GM12878 (cell line): Measurements from ENCODE around the gene B4GALNT4. TPM values are rescaled to one million over a fixed set of nuclear protein-coding genes. Genes with fewer than 3 reads are reported as not detected.

ENCODE experiments used
- FOS ChIP-seq: IDR thresholded peaks from 3 replicates; pipeline ENCODE4 v1.6.1; 2011; ENCODE audit warnings: borderline replicate concordance; ENCODE audit not compliant: insufficient read length; ENCODE audit errors: extremely low read depth
- FOXK2 ChIP-seq: fragments of 450-650 bp; IDR thresholded peaks from 2 replicates; pipeline ENCODE4 v1.6.1; 2017; ENCODE audit warnings: mild to moderate bottlenecking, moderate library complexity
- KAT2A ChIP-seq: conservative IDR thresholded peaks from 2 replicates; pipeline ENCODE4 v1.6.1; 2011; ENCODE audit warnings: low read depth, low read length; ENCODE audit not compliant: control insufficient read depth
- MXI1 ChIP-seq: fragments of 150-350 bp; IDR thresholded peaks from 2 replicates; pipeline ENCODE4 v1.6.1; 2011; ENCODE audit warnings: low read depth, mild to moderate bottlenecking, inconsistent platforms, low read length, improper control_type of control experiment
- STAT3 ChIP-seq: IDR thresholded peaks from 2 replicates; pipeline ENCODE4 v1.6.1; 2011; ENCODE audit warnings: low read depth, low read length, improper control_type of control experiment
- SUPT20H ChIP-seq: IDR thresholded peaks from 2 replicates; pipeline ENCODE4 v1.6.1; 2011; ENCODE audit warnings: low read depth, mild to moderate bottlenecking, low read length, moderate library complexity, borderline replicate concordance; ENCODE audit not compliant: control insufficient read depth
- TAF1 ChIP-seq: IDR thresholded peaks from 2 replicates; pipeline ENCODE4 v1.6.1; 2011; ENCODE audit warnings: mild to moderate bottlenecking, low read depth, low read length, borderline replicate concordance
- TCF7 ChIP-seq: IDR thresholded peaks from 2 replicates; pipeline ENCODE4 v1.6.1; 2014; ENCODE audit warnings: antibody characterized with exemption, borderline replicate concordance
- polyA plus RNA-seq, 11 experiments: library from polyadenylated mRNA; depleted of rRNA in 4 of 11; unstranded in 6 of 11; stranded (reverse) in 5 of 11; fragments of >200 nt; fragmentation: Nextera tagmentation in 4 of 11; fragmentation: Illumina TruSeq in 1 of 11; extraction: Ambion mirVana in 4 of 11; extraction: Trizol in 1 of 11; gene quantifications; 1 replicate in 1 of 11; 2 replicates in 10 of 11; pipeline versions ENCODE4 v1.2.1 to v1.2.3, GENCODE V29; 2011 to 2016; ENCODE audit warnings: inconsistent platforms in 2 of 11, missing spikeins in 2 of 11, low read depth in 1 of 11
- total RNA-seq, 4 experiments: library from RNA; depleted of rRNA in 3 of 4; stranded (reverse); fragments of >200 nt in 3 of 4; fragmentation: Illumina TruSeq in 1 of 4; extraction: Trizol in 1 of 4; gene quantifications; 2 replicates each; pipeline versions ENCODE4 v1.2.1 to v1.2.3, GENCODE V29; 2013 to 2021
- TF ChIP-seq, protein P1 (sequence below): fragments of 450-650 bp; formaldehyde crosslinking; IDR thresholded peaks from 2 replicates; pipeline ENCODE4 v1.4.0; 2020; ENCODE audit warnings: mild to moderate bottlenecking, moderate library complexity
- TF ChIP-seq, protein P2 (sequence below): fragments of 450-650 bp; formaldehyde crosslinking; IDR thresholded peaks from 2 replicates; pipeline ENCODE4 v1.5.0; 2022; ENCODE audit warnings: mild to moderate bottlenecking, missing genetic modification characterization

The B4GALNT4 gene
- total and polyA plus RNA-seq, 10 of the 15 experiments (the other 5 are each of a cell fraction or from before 2014, with no cell fraction given) = 0.04 to 0.82 (median 0.40) TPM; not detected in 6

DNA sequence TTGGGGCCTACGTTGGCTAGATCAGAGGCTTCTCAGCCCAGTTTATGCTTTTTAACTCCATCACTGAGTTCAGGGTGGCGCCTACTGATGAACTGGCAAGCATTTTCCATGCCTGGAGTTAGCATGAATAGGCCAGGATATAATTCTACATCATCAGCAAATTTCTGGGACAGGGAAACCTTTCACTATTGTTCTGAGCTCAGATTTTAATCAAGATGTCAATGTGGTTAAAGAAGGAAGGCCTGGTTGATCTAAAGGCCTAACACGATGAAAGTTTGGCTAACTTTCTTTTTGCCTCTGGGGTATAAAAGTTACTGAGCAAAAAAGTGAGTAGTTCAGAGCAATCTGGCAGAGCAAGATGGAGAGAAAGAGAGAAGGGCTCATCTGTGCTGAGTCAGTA, 27.0 kb upstream of the B4GALNT4 start (continued):
- TF ChIP-seq, protein P1, sequence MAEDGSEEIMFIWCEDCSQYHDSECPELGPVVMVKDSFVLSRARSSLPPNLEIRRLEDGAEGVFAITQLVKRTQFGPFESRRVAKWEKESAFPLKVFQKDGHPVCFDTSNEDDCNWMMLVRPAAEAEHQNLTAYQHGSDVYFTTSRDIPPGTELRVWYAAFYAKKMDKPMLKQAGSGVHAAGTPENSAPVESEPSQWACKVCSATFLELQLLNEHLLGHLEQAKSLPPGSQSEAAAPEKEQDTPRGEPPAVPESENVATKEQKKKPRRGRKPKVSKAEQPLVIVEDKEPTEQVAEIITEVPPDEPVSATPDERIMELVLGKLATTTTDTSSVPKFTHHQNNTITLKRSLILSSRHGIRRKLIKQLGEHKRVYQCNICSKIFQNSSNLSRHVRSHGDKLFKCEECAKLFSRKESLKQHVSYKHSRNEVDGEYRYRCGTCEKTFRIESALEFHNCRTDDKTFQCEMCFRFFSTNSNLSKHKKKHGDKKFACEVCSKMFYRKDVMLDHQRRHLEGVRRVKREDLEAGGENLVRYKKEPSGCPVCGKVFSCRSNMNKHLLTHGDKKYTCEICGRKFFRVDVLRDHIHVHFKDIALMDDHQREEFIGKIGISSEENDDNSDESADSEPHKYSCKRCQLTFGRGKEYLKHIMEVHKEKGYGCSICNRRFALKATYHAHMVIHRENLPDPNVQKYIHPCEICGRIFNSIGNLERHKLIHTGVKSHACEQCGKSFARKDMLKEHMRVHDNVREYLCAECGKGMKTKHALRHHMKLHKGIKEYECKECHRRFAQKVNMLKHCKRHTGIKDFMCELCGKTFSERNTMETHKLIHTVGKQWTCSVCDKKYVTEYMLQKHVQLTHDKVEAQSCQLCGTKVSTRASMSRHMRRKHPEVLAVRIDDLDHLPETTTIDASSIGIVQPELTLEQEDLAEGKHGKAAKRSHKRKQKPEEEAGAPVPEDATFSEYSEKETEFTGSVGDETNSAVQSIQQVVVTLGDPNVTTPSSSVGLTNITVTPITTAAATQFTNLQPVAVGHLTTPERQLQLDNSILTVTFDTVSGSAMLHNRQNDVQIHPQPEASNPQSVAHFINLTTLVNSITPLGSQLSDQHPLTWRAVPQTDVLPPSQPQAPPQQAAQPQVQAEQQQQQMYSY (CRISPR knock-in tag) = no peak
- TF ChIP-seq KAT2A (no peak), TAF1 (no peak), MXI1 (no peak), FOXK2 (no peak), TCF7 (no peak), SUPT20H (no peak), STAT3 (no peak), FOS (no peak)
- TF ChIP-seq, protein P2, sequence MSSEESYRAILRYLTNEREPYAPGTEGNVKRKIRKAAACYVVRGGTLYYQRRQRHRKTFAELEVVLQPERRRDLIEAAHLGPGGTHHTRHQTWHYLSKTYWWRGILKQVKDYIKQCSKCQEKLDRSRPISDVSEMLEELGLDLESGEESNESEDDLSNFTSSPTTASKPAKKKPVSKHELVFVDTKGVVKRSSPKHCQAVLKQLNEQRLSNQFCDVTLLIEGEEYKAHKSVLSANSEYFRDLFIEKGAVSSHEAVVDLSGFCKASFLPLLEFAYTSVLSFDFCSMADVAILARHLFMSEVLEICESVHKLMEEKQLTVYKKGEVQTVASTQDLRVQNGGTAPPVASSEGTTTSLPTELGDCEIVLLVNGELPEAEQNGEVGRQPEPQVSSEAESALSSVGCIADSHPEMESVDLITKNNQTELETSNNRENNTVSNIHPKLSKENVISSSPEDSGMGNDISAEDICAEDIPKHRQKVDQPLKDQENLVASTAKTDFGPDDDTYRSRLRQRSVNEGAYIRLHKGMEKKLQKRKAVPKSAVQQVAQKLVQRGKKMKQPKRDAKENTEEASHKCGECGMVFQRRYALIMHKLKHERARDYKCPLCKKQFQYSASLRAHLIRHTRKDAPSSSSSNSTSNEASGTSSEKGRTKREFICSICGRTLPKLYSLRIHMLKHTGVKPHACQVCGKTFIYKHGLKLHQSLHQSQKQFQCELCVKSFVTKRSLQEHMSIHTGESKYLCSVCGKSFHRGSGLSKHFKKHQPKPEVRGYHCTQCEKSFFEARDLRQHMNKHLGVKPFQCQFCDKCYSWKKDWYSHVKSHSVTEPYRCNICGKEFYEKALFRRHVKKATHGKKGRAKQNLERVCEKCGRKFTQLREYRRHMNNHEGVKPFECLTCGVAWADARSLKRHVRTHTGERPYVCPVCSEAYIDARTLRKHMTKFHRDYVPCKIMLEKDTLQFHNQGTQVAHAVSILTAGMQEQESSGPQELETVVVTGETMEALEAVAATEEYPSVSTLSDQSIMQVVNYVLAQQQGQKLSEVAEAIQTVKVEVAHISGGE (CRISPR knock-in tag) = no peak
- TF ChIP-seq, all 136 proteins: peak for 0
